ENCODE data around the gene TMEM26. TPM values are rescaled to one million over a fixed set of nuclear protein-coding genes. Genes with fewer than 3 reads are reported as not detected.

TMEM26 gene
- total RNA-seq (2022; extraction: Qiagen RNA extraction), result 0.05 to 0.13 TPM (median 0.09 TPM) in 4 of 5 replicates, not detected in the other

DNA sequence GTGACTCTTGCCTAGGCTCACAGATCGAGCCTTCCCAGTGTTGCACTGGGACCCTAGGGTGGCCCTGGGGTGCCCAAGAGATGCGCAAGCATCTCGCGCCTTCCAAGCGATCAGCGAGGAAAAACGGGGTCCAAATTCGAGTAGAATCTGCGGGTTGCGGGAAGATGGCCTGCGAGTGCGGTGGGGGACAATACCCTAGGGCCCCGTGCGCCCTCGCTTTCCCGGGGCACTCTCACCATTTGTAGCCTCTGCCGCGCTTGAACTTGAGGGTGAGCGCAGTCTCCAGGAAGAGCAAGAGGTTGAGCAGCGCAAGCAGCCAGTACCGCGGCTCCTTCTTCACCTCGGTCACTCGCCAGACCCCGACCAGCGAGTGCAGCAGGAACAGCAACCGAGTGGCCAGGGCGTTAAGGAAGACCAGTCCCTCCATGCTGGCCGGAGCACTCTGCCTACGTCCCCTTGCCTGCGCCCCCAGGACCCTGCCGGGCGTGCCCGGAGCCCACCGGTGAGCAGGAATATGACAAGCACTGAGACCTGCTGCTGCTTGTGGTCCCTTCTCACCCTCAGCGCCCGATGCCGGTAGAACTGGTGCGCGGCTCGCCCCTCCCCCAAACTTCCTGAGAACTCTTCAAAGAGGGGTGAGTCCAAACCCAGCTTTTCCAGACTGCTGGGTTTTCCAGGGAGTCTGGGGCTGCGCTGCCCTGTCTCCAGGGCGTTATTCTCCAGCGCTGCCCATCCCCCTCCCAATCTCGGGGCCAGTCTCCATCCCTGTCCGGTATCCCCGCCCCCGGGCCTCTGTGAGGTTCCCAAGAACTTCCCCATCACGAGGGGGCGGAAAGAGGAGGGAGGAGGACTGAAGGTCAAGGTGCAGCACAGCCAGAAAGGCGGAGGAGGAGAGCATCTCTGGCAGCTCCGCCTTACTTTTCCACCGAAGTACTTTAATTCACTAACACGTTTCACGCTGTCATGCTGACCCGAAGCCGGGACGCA lies at the start of gene TMEM26:
TSS of gene TMEM26 (minus strand) at position 727 of the 987 bp plus-strand sequence. CDS start at position 427, 300 bp downstream.

Other genes with a start within 250 kb of the TMEM26 start
- gene CABCOCO1, start 209.5 kb upstream of the TMEM26 start, total RNA-seq (2022; extraction: Qiagen RNA extraction), result 0.19 to 0.83 TPM (median 0.27 TPM) in 5 replicates